ENCODE results near the gene BLM.

Gene BLM

DNA sequence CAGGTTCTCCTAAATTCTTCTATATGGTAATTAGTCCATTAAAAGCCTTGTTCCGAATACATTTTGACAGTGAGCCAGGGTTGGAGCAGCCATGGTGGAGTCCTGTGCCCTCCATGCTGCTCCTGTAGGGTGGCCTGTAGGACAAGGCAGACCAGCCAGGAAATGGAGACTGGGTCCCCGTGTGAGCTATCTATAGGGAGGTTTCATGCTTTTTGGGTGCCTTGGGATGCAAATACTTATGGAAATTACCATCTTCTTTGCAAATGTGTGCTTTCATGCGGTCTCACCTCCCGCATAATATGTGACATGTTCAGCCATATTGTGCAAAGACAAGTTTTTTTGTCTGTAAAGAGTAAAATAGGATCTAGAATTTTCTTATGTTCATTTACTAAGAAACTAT is 93.2 kb downstream of the BLM start:
- DNase-seq (ENCODE audit: low read depth) = no peak
- TF ChIP-seq, protein P1, sequence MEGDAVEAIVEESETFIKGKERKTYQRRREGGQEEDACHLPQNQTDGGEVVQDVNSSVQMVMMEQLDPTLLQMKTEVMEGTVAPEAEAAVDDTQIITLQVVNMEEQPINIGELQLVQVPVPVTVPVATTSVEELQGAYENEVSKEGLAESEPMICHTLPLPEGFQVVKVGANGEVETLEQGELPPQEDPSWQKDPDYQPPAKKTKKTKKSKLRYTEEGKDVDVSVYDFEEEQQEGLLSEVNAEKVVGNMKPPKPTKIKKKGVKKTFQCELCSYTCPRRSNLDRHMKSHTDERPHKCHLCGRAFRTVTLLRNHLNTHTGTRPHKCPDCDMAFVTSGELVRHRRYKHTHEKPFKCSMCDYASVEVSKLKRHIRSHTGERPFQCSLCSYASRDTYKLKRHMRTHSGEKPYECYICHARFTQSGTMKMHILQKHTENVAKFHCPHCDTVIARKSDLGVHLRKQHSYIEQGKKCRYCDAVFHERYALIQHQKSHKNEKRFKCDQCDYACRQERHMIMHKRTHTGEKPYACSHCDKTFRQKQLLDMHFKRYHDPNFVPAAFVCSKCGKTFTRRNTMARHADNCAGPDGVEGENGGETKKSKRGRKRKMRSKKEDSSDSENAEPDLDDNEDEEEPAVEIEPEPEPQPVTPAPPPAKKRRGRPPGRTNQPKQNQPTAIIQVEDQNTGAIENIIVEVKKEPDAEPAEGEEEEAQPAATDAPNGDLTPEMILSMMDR (IDR thresholded peaks at IDR 0.05; ENCODE audit: insufficient read depth, low read depth, low read length, missing control alignments) = no peak
- H3K4me3 ChIP-seq (ENCODE audit: low read length) = no peak overlapping the region

DNA sequence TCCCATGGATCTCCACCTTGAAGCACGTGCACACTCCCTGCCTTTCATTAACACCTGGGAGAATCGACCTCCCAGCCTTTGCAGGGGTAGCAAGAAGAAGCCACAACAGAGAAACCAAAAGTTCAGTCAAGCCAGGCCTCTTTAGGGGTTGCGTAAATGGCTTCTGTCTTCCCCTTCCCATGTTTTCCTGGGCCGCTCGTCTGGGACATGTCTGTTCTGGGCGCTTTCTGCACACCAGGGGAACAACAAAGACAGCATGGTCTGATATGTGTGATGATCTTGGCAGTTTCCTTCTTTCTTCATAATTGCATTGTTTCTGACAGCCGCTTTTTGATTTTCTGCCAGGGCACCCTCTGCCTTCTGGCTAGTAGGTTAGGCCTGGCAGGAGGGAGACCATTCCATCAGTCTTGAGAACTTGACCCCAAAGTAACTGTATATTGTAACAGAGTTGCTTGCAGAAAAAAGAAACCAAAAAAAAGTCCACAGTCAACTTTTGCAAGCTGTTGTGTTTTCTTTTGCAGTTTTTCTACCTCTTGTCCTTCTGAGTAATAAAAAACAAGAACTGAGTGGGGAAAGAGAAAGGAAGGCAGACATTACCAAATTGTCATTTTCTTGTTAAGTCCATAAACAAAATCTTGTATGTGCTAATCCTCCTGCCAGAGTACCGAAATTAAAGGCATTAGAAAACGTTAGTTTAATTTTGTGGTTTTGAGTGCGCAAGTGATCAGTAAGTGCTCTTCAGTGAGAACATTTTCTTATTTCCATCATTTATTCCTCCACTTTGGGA is 95.2 kb downstream of the BLM start:
- TF ChIP-seq, protein P1 (IDR thresholded peaks at IDR 0.05; ENCODE audit: insufficient read depth, low read depth, low read length, missing control alignments) = no peak
- H3K4me3 ChIP-seq (ENCODE audit: low read length) = no peak overlapping the region
- DNase-seq (ENCODE audit: low read depth) = no peak

DNA sequence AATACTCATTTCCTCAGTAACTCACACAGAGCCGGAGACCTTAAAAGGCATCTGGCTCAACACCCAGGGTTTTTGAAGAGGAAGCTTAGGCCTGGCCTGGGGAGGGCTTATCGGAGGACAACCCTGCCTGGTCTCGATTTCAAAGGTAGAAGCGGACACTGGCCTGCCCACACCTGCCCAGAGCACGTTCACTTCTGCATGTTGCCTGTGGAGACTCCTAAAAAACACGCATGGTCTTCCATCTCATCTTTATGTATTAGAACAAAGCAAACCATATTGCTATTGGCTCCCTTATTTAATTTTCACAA is 95.8 kb downstream of the BLM start:
- H3K4me3 ChIP-seq (ENCODE audit: low read length) = no peak overlapping the region
- TF ChIP-seq, protein P1 (IDR thresholded peaks at IDR 0.05; ENCODE audit: insufficient read depth, low read depth, low read length, missing control alignments) = no peak

DNA sequence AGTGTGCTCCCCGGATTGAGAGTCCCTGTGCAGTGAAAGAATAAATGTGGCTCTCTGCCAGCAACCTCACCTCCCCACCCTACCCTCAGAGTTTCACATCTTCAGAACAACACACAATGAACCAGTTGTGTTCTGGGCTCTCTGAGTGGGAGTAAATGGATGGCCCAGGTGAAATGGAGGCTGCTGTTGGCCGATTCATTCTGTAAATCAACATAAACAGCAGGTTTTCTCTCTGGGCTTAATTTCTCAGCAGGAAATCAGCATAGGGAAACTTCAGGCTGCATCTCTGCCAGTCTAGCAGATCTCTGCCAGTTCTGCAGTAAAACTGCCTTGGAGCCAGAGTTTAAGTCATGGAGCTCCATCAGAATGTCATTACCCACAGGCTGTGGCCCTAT is 96.6 kb downstream of the BLM start:
- no peak overlapping the region for H3K4me3 ChIP-seq (ENCODE audit: low read length)
- TF ChIP-seq, protein P1 (IDR thresholded peaks at IDR 0.05; ENCODE audit: insufficient read depth, low read depth, low read length, missing control alignments) = no peak
- DNase-seq (ENCODE audit: low read depth) = no peak

More for the DNA sequence above, 95.8 kb downstream of the BLM start:
- DNase-seq (ENCODE audit: low read depth) = peak; percentile 24

DNA sequence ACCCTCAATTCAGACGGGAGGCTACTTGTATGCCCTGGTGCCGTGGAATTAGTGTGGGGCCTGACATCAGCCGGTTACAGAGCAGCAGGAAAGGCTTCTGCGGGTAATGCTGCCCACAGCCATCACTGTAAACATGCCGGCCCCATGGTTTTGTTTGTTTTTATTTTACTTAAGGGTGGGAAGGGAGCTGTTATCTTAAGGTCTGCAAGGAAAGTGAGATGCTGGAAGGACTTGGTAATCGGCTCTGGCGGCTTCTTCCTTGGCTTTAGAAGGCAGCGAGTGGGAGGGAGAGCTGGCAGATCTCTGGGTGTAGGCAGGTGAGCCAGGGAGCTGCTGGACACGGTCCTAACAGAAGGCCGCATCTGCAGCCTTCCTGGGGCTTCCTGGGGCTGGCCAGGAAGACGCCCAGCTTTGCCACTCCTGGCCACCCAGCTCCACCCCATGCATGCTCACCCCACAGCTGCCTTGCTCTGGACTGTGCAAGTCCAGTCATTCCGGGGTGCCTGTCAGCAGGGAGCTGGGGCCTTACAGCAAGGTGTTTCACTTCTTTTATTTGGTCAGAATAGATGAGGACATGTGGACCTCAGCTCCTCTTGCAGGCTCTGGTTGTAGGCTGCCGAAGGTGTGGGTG is 97.2 kb downstream of the BLM start:
- H3K4me3 ChIP-seq (ENCODE audit: low read length) = no peak overlapping the region
- no peak for DNase-seq (ENCODE audit: low read depth)
- TF ChIP-seq, protein P1 (IDR thresholded peaks at IDR 0.05; ENCODE audit: insufficient read depth, low read depth, low read length, missing control alignments) = no peak

DNA sequence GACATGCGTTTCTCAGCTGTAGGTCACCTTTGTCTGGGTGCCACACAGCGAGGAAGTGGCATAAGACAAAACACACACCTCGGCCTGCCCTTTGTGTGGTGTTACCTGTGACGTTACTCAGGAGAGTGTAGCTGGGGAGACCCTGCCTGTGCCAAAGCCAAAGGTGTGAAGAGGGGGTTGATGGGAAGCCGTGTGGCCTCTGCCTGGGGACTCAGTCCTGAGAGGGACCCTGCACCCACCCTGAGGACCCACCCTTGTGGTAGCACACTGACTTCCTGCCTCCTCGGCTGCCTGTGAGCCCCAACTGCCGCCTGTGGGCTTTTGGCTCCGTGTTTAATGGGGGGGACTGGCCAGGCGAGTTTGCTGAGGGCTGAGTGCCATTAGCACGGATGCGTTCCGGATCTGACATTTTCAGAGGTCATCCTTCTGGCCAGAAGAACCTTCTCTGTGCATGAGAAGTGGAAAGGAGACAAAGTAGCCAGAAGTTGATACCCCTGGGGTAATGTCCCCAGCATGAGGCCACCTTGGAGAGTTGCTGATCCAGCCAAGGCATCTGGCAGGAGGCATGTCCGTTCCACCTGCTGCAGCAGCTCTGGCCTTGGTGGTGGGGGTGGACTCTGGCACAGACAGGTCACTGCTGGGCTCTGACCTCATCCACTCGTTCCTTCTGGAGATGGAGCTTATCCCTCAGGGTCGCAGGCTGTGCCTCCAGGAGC is 99.4 kb downstream of the BLM start:
- TF ChIP-seq, protein P1 (IDR thresholded peaks at IDR 0.05; ENCODE audit: insufficient read depth, low read depth, low read length, missing control alignments) = no peak
- DNase-seq (ENCODE audit: low read depth) = no peak

More for the DNA sequence above, 99.4 kb downstream of the BLM start:
- H3K4me3 ChIP-seq (ENCODE audit: low read length) = no peak overlapping the region
